K562 (cell line): Measurements from ENCODE around the gene PKLR. TPM values are rescaled to one million over a fixed set of nuclear protein-coding genes. Genes with fewer than 3 reads are reported as not detected.

Experiments
- ERF ChIP-seq: fragments of 450-650 bp; formaldehyde crosslinking; IDR thresholded peaks from 2 replicates; pipeline ENCODE4 v1.4.0; 2020; ENCODE audit warnings: mild to moderate bottlenecking, mixed read lengths
- FOXK1 ChIP-seq: sonication (generic); formaldehyde crosslinking; IDR thresholded peaks from 2 replicates; pipeline ENCODE4 v1.8.0; 2022; ENCODE audit warnings: missing genetic modification reagents, mild to moderate bottlenecking, borderline replicate concordance
- HNRNPLL ChIP-seq: fragments of 200-400 bp; formaldehyde crosslinking; IDR thresholded peaks from 2 replicates; pipeline ENCODE4 v1.6.1; 2017; ENCODE audit warnings: low read length, low read depth, mild to moderate bottlenecking; ENCODE audit not compliant: poor library complexity, severe bottlenecking
- MXI1 ChIP-seq: IDR thresholded peaks from 2 replicates; pipeline ENCODE4 v1.6.1; 2011; ENCODE audit warnings: low read depth, mild to moderate bottlenecking, improper control_type of control experiment, low read length
- NCOA6 ChIP-seq: fragments of 450-650 bp; IDR thresholded peaks from 2 replicates; pipeline ENCODE4 v1.6.1; 2017; ENCODE audit warnings: mild to moderate bottlenecking
- PHB2 ChIP-seq: fragments of 450-650 bp; IDR thresholded peaks from 2 replicates; pipeline ENCODE4 v1.6.1; 2017; ENCODE audit warnings: low read depth
- POLR2G ChIP-seq: fragments of 200-400 bp; formaldehyde crosslinking; IDR thresholded peaks from 2 replicates; pipeline ENCODE4 v1.6.1; 2017; ENCODE audit warnings: low read depth, mild to moderate bottlenecking, antibody characterized with exemption, low read length, moderate library complexity
- RFX5 ChIP-seq: IDR thresholded peaks from 2 replicates; pipeline ENCODE4 v1.6.1; 2011; ENCODE audit warnings: low read depth, mild to moderate bottlenecking, improper control_type of control experiment, low read length
- SMARCE1 ChIP-seq: fragments of 450-650 bp; IDR thresholded peaks from 2 replicates; pipeline ENCODE4 v1.7.1; 2016; ENCODE audit warnings: mild to moderate bottlenecking
- SRSF9 ChIP-seq: fragments of 200-400 bp; formaldehyde crosslinking; IDR thresholded peaks from 2 replicates; pipeline ENCODE4 v1.6.1; 2017; ENCODE audit warnings: low read depth, low read length, borderline replicate concordance
- polyA plus RNA-seq, 8 experiments: library from polyadenylated mRNA; depleted of rRNA in 4 of 8; stranded (reverse) in 5 of 8; unstranded in 3 of 8; fragments of >200 nt; fragmentation: Nextera tagmentation in 2 of 8; fragmentation: Illumina TruSeq in 1 of 8; extraction: Ambion mirVana in 2 of 8; extraction: Trizol in 1 of 8; gene quantifications; 2 replicates each; pipeline versions ENCODE4 v1.2.1 to v1.2.3, GENCODE V29; 2011 to 2014; ENCODE audit warnings: inconsistent platforms in 1 of 8, missing spikeins in 1 of 8
- total RNA-seq, 7 experiments: library from RNA; depleted of rRNA in 6 of 7; stranded (reverse); fragments of >200 nt in 6 of 7; fragmentation: Illumina TruSeq in 2 of 7; extraction: Trizol in 2 of 7; gene quantifications; 2 replicates each; pipeline versions ENCODE4 v1.2.1 to v1.2.3, GENCODE V29; 2011 to 2021; ENCODE audit warnings: low replicate concordance in 1 of 7
- TF ChIP-seq, protein P1 (sequence below), 2 experiments: fragments of 150-350 bp in 1 of 2; IDR thresholded peaks; 2 replicates each; pipeline ENCODE4 v1.6.1; 2012 to 2016; ENCODE audit warnings: low read depth in 2 of 2, low read length in 2 of 2, mild to moderate bottlenecking in 1 of 2, moderate library complexity in 1 of 2
- TF ChIP-seq, protein P2 (sequence below): sonication (generic); formaldehyde crosslinking; IDR thresholded peaks from 2 replicates; pipeline ENCODE4 v1.8.0; 2022; ENCODE audit warnings: missing genetic modification reagents, mild to moderate bottlenecking, moderate library complexity, borderline replicate concordance
- TF ChIP-seq, protein P3 (sequence below): sonication (generic); formaldehyde crosslinking; IDR thresholded peaks from 2 replicates; pipeline ENCODE4 v1.8.0; 2022; ENCODE audit warnings: mild to moderate bottlenecking, missing genetic modification reagents, borderline replicate concordance
- TF ChIP-seq, protein P4 (sequence below): fragments of 200-800 bp; sonication (Bioruptor generic); IDR thresholded peaks from 2 replicates; pipeline ENCODE4 v1.6.1; 2017; ENCODE audit warnings: missing genetic modification characterization, missing compliant biosample characterization
- TF ChIP-seq, protein P5 (sequence below), 3 experiments: IDR thresholded peaks in 2 of 3; conservative IDR thresholded peaks in 1 of 3; 2 replicates each; pipeline ENCODE4 v1.5.1; 2011 to 2012; ENCODE audit warnings: low read length in 3 of 3, mild to moderate bottlenecking in 3 of 3, control low read depth in 2 of 3, improper control_type of control experiment in 1 of 3, inconsistent platforms in 1 of 3, low read depth in 1 of 3, mixed read lengths in 1 of 3, moderate library complexity in 1 of 3; ENCODE audit not compliant: insufficient read depth in 2 of 3

The PKLR gene
- total and polyA plus RNA-seq, 9 of the 15 experiments (the other 6 are each of a cell fraction or from before 2014, with no cell fraction given) = 10.7 to 78.4 (median 38.2) TPM

DNA sequence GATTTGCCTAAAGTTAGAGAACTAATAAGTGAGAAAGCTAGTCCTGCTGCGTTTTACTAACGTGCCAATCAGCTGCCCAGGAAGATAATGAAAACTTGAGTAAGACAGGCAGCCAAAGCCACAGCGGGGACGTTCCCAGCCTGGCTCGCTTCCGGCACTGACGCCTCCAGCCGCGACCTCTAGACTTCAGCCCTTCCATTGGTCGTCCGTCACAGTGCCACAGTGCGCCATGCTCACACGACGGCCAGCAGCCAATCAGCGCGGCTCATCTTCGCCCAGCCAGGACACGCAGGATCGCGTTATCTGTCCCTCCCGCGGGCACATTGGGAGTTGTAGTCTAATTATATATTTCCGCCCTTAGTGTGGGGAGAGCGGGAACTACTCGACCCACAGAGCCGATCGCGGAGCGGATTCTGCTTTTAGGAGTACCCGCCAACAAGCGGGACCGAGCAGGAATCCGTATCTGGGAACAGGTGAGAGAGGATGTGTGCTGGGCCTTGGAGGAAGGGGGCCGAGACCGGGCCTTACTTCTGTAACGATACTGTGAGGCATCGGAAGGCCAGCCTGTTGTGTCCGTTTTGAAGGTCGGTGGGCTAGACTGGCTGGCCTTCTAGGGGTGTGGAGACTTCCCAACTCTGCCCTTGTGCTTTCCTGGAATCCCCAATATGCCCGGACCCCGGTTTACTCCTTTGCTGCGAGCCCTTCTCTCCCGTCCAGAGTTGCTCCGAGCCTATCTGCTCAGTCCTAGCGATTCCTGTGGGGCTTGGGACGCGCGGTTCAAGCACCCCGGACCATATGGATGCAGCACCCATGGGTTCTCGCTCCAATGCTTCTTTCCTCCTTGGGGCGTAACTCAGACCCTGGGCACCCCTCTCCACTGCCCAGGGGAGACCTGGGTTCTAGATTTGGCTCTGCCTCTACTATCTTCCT is 7.5 kb upstream of the PKLR start, which contains the start of gene FDPS (continued):
- TF ChIP-seq, protein P1, sequence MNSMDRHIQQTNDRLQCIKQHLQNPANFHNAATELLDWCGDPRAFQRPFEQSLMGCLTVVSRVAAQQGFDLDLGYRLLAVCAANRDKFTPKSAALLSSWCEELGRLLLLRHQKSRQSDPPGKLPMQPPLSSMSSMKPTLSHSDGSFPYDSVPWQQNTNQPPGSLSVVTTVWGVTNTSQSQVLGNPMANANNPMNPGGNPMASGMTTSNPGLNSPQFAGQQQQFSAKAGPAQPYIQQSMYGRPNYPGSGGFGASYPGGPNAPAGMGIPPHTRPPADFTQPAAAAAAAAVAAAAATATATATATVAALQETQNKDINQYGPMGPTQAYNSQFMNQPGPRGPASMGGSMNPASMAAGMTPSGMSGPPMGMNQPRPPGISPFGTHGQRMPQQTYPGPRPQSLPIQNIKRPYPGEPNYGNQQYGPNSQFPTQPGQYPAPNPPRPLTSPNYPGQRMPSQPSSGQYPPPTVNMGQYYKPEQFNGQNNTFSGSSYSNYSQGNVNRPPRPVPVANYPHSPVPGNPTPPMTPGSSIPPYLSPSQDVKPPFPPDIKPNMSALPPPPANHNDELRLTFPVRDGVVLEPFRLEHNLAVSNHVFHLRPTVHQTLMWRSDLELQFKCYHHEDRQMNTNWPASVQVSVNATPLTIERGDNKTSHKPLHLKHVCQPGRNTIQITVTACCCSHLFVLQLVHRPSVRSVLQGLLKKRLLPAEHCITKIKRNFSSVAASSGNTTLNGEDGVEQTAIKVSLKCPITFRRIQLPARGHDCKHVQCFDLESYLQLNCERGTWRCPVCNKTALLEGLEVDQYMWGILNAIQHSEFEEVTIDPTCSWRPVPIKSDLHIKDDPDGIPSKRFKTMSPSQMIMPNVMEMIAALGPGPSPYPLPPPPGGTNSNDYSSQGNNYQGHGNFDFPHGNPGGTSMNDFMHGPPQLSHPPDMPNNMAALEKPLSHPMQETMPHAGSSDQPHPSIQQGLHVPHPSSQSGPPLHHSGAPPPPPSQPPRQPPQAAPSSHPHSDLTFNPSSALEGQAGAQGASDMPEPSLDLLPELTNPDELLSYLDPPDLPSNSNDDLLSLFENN (IDR thresholded peaks at IDR 0.05; ENCODE audit: low read depth in 2 of 2, low read length in 2 of 2) = 0 out of 4 replicates have a peak, but pooled peaks of 1 of the 2 experiments have one; percentile 9
- TF ChIP-seq, protein P2, sequence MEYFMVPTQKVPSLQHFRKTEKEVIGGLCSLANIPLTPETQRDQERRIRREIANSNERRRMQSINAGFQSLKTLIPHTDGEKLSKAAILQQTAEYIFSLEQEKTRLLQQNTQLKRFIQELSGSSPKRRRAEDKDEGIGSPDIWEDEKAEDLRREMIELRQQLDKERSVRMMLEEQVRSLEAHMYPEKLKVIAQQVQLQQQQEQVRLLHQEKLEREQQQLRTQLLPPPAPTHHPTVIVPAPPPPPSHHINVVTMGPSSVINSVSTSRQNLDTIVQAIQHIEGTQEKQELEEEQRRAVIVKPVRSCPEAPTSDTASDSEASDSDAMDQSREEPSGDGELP (CRISPR knock-in tag) = peak; percentile 96
- TF ChIP-seq PHB2 = no peak
- no peak for TF ChIP-seq NCOA6
- TF ChIP-seq, protein P3, sequence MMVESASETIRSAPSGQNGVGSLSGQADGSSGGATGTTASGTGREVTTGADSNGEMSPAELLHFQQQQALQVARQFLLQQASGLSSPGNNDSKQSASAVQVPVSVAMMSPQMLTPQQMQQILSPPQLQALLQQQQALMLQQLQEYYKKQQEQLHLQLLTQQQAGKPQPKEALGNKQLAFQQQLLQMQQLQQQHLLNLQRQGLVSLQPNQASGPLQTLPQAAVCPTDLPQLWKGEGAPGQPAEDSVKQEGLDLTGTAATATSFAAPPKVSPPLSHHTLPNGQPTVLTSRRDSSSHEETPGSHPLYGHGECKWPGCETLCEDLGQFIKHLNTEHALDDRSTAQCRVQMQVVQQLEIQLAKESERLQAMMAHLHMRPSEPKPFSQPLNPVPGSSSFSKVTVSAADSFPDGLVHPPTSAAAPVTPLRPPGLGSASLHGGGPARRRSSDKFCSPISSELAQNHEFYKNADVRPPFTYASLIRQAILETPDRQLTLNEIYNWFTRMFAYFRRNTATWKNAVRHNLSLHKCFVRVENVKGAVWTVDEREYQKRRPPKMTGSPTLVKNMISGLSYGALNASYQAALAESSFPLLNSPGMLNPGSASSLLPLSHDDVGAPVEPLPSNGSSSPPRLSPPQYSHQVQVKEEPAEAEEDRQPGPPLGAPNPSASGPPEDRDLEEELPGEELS (CRISPR knock-in tag) = 0 out of 2 replicates have a peak, but pooled peaks have one; percentile 37
- no peak for TF ChIP-seq MXI1
- no peak for TF ChIP-seq SRSF9
- TF ChIP-seq HNRNPLL = peak; percentile 57
- TF ChIP-seq ERF (CRISPR knock-in tag) = no peak
- TF ChIP-seq, protein P4, sequence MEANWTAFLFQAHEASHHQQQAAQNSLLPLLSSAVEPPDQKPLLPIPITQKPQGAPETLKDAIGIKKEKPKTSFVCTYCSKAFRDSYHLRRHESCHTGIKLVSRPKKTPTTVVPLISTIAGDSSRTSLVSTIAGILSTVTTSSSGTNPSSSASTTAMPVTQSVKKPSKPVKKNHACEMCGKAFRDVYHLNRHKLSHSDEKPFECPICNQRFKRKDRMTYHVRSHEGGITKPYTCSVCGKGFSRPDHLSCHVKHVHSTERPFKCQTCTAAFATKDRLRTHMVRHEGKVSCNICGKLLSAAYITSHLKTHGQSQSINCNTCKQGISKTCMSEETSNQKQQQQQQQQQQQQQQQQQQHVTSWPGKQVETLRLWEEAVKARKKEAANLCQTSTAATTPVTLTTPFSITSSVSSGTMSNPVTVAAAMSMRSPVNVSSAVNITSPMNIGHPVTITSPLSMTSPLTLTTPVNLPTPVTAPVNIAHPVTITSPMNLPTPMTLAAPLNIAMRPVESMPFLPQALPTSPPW (CRISPR knock-in tag) = peak; percentile 60
- TF ChIP-seq RFX5 = 0 out of 2 replicates have a peak, but pooled peaks have one; percentile 10
- TF ChIP-seq, protein P5, sequence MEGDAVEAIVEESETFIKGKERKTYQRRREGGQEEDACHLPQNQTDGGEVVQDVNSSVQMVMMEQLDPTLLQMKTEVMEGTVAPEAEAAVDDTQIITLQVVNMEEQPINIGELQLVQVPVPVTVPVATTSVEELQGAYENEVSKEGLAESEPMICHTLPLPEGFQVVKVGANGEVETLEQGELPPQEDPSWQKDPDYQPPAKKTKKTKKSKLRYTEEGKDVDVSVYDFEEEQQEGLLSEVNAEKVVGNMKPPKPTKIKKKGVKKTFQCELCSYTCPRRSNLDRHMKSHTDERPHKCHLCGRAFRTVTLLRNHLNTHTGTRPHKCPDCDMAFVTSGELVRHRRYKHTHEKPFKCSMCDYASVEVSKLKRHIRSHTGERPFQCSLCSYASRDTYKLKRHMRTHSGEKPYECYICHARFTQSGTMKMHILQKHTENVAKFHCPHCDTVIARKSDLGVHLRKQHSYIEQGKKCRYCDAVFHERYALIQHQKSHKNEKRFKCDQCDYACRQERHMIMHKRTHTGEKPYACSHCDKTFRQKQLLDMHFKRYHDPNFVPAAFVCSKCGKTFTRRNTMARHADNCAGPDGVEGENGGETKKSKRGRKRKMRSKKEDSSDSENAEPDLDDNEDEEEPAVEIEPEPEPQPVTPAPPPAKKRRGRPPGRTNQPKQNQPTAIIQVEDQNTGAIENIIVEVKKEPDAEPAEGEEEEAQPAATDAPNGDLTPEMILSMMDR (IDR thresholded peaks at IDR 0.05 in 2 of 3, conservative IDR thresholded peaks at IDR 0.05 in 1 of 3; ENCODE audit: insufficient read depth in 2 of 3, low read depth in 1 of 3, low read length in 3 of 3) = 0 out of 6 replicates have a peak, but pooled peaks of 1 of the 3 experiments have one; percentile 1
- no peak for TF ChIP-seq FOXK1 (CRISPR knock-in tag)
- peak; percentile 86 for TF ChIP-seq POLR2G
- TF ChIP-seq SMARCE1 = no peak
